Ascending aorta (tissue), 2 donors: ENCODE measurements around the gene SRSF7. TPM values are rescaled to one million over a fixed set of nuclear protein-coding genes. Genes with fewer than 3 reads are reported as not detected.

ENCODE experiments used
- DNase-seq, 2 donors: peaks; one replicate each; pipeline ENCODE4 v3.0.0-alpha.2; 2019; ENCODE audit warnings: low spot score in 2 of 2
- H3K27ac ChIP-seq, 2 donors: fragments of 200-600 bp; sonication (generic); one replicate each; pipeline ENCODE4 v1.5.1; 2016 to 2017; ENCODE audit warnings: mild to moderate bottlenecking in 1 of 2
- H3K27me3 ChIP-seq: fragments of 200-600 bp; sonication (generic); one replicate; pipeline ENCODE4 v1.5.1; 2017
- H3K36me3 ChIP-seq, 2 donors: fragments of 200-600 bp; sonication (generic); one replicate each; pipeline ENCODE4 v1.5.1; 2016
- H3K4me1 ChIP-seq, 2 donors: fragments of 200-600 bp; sonication (generic); one replicate each; pipeline ENCODE4 v1.5.1; 2016 to 2017; ENCODE audit warnings: mild to moderate bottlenecking in 1 of 2
- H3K4me3 ChIP-seq, 2 donors: fragments of 200-600 bp; sonication (generic); one replicate each; pipeline ENCODE4 v1.5.1; 2016 to 2017; ENCODE audit warnings: mild to moderate bottlenecking in 1 of 2
- H3K9me3 ChIP-seq, 2 donors: fragments of 200-600 bp; sonication (generic); one replicate each; pipeline ENCODE4 v1.5.1; 2016
- intact Hi-C: fragments of 100-400 bp; cut with DNase I; formaldehyde crosslinking; loops from one replicate; pipeline ENCODE4 v1.15.1; 2023
- total RNA-seq: library from RNA; depleted of rRNA; stranded (reverse); fragments of >200 nt; gene quantifications from one replicate; pipeline ENCODE4 v1.1.0, GENCODE V29; 2016
- TF ChIP-seq, protein P1 (sequence below), 3 experiments: fragments of 200-600 bp in 2 of 3; fragments of 450-650 bp in 1 of 3; sonication (generic) in 2 of 3; IDR thresholded peaks; one replicate each; pipeline ENCODE4 v1.5.1; 2016 to 2019; ENCODE audit warnings: antibody characterized with exemption in 3 of 3, mild to moderate bottlenecking in 1 of 3, moderate library complexity in 1 of 3

Gene SRSF7
- total RNA-seq, 1 donor from 2014 or later: 54.1 TPM

DNA sequence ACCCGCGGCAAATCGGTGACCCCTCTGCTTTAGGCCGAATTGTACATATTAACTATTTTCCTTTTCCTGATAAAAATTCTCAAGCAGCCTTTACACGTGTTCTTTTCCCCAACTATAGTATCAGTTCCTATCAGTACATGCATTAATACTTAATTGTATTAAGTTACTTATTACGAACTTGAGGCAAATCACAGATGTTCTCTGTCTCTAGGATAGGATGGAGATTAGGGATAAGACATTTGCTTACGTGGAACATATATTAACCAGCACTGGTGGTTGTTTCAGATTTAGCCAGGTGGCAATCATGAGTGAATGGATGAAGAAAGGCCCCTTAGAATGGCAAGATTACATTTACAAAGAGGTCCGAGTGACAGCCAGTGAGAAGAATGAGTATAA is 27.5 kb upstream of the SRSF7 start:
- DNase-seq: no peak
- H3K4me1 ChIP-seq: peaks cover 0 to 4% of the 10 kb centered on the region in 2 donors
- H3K4me3 ChIP-seq: peak overlapping the region; percentile 62 to 78
- TF ChIP-seq, protein P1, sequence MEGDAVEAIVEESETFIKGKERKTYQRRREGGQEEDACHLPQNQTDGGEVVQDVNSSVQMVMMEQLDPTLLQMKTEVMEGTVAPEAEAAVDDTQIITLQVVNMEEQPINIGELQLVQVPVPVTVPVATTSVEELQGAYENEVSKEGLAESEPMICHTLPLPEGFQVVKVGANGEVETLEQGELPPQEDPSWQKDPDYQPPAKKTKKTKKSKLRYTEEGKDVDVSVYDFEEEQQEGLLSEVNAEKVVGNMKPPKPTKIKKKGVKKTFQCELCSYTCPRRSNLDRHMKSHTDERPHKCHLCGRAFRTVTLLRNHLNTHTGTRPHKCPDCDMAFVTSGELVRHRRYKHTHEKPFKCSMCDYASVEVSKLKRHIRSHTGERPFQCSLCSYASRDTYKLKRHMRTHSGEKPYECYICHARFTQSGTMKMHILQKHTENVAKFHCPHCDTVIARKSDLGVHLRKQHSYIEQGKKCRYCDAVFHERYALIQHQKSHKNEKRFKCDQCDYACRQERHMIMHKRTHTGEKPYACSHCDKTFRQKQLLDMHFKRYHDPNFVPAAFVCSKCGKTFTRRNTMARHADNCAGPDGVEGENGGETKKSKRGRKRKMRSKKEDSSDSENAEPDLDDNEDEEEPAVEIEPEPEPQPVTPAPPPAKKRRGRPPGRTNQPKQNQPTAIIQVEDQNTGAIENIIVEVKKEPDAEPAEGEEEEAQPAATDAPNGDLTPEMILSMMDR (IDR thresholded peaks at IDR 0.05): no peak
- peaks cover 4 to 10% of the 10 kb centered on the region in 2 donors for H3K36me3 ChIP-seq
- no peak overlapping the region for H3K27ac ChIP-seq
- intact Hi-C loops: loop anchor here (2.0 to 5.0 kb wide), 2 partner anchors 28 to 99 kb away; partner anchors contain the start of genes DHX57, MORN2 and SRSF7
- no peaks in the 10 kb centered on the region for H3K27me3 ChIP-seq
- H3K9me3 ChIP-seq: no peaks in the 10 kb centered on the region

DNA sequence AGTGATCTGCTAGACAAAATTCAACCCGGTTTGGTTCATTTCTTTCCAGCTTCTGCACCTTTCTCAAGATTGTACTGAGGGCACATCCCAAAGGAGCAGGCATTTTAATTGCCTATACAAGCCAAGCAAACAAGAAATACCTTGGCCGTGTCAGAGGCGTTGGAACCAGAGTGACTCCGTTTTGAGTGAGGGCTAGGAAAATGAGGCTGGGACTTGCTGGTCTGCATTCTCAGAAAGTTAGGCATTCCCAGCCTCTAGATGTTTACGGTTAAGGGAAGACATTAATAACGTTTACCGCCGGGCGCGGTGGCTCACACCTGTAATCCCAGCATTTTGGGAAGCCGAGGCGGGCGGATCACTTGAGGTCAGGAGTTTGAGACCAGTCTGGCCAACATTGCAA is 25.4 kb upstream of the SRSF7 start:
- intact Hi-C loops: loop anchor here (5.0 kb wide), 1 partner anchor 101 kb away; the partner anchor contains the start of genes DHX57 and MORN2
- Histone ChIP-seq H3K27me3 (no peaks in the 10 kb centered on the region), H3K9me3 (no peaks in the 10 kb centered on the region), H3K27ac (no peak overlapping the region), H3K4me1 (peaks cover 0 to 4% of the 10 kb centered on the region in 2 donors), H3K4me3 (no peak overlapping the region), H3K36me3 (peaks cover 1 to 4% of the 10 kb centered on the region in 2 donors)
- DNase-seq: no peak
- TF ChIP-seq, protein P1 (IDR thresholded peaks at IDR 0.05): no peak

DNA sequence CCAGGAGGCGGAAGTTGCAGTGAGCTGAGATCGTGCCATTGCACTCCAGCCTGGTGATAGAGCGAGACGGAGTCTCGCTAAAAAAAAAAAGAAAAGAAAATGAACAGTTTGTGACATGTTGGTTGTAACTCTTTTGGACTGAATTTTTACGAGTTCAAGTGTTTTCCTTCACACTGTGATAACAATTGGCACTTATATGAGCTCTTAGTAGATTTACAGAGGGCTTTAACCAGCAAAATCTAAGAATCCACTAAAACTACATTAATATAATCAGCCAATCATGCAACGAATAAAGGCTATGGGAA is 24.7 kb upstream of the SRSF7 start:
- no peak overlapping the region for H3K4me3 ChIP-seq
- TF ChIP-seq, protein P1 (IDR thresholded peaks at IDR 0.05): no peak
- intact Hi-C loops: loop anchor here (5.0 kb wide), 1 partner anchor 101 kb away; the partner anchor contains the start of genes DHX57 and MORN2
- H3K9me3 ChIP-seq: no peaks in the 10 kb centered on the region
- no peaks in the 10 kb centered on the region for H3K36me3 ChIP-seq
- peaks cover 0 to 4% of the 10 kb centered on the region in 2 donors for H3K4me1 ChIP-seq
- no peak for DNase-seq
- H3K27me3 ChIP-seq: no peaks in the 10 kb centered on the region
- no peak overlapping the region for H3K27ac ChIP-seq

DNA sequence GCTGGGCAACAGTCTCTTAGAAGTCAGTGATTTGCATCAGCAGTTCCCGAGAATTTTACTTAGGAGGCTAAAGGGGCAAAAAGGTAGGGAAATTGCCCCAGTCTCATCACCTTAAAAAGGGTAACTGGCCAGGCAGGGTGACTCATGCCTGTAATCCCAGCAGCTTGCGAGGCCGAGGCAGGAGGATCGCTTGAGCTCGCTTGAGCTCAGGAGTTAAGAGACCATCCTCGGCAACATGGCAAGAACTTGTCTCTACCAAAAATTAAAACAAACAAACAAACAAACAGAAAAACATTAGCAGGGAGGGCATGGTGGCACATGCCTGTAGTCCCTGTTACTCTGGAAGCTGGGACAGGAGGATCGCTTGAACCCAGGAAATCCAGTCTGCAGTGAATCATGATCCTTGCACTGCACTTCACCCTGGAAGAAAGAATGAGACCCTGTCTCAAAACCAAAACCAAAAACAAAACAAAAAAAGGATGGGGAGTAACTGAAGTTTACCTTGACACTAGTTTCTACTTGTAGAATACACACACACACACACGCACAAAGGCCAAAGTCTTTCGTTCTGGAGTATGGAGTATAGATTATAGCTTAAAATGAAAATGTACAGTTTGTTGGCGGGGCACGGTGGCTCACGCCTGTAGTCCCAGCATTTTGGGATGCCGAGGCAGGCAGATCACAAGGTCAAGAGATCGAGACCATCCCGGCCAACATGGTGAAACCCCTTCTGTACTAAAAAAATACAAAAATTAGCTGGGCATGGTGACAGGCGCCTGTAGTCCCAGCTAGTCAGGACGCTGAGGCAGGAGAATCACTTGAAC is 24.1 kb upstream of the SRSF7 start:
- Histone ChIP-seq H3K4me1 (peaks cover 0 to 4% of the 10 kb centered on the region in 2 donors), H3K27ac (no peak overlapping the region), H3K36me3 (no peaks in the 10 kb centered on the region), H3K9me3 (no peaks in the 10 kb centered on the region), H3K27me3 (no peaks in the 10 kb centered on the region), H3K4me3 (no peak overlapping the region)
- intact Hi-C loops: loop anchor here (5.0 kb wide), 1 partner anchor 102 kb away; the partner anchor contains the start of genes DHX57 and MORN2
- TF ChIP-seq, protein P1 (IDR thresholded peaks at IDR 0.05): no peak
- no peak for DNase-seq

DNA sequence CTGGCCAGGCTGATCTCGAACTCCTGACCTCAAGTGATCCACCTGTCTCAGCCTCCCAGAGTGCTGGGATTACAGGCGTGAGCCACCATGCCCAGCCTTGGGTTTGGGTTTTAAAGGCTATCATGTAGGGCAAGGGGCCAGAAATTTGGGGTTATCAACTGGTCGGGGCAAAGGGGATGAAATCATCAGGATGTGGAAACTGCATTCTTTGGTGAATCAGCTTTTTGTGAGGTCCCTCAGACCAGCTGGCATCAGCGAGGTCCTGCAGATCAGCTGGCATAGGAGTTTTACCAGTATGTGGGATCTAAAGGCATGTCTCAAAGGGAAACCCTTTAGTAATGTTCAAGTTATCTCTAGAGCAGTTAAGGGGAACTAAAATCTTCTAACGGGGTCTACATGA is 20.5 kb upstream of the SRSF7 start:
- DNase-seq: no peak
- TF ChIP-seq, protein P1 (IDR thresholded peaks at IDR 0.05): no peak
- H3K27me3 ChIP-seq: no peaks in the 10 kb centered on the region
- H3K4me1 ChIP-seq: no peaks in the 10 kb centered on the region
- H3K4me3 ChIP-seq: no peak overlapping the region
- no peak overlapping the region for H3K27ac ChIP-seq
- H3K9me3 ChIP-seq: no peaks in the 10 kb centered on the region
- H3K36me3 ChIP-seq: no peaks in the 10 kb centered on the region
- intact Hi-C loops: no loop called here
